K562 (cell line): ENCODE data around the gene ZNF26. TPM values are rescaled to one million over a fixed set of nuclear protein-coding genes. Genes with fewer than 3 reads are reported as not detected.

Source experiments
- ATAC-seq: fragments of 200-7000 bp; cut with Tn5 transposase; 3 replicates; pipeline ENCODE4 v1.9.1; 2020; ENCODE audit warnings: moderate library complexity
- BruUV-seq: library from RNA; stranded (reverse); fragments of 400-500 nt; replicated peaks from 2 replicates; lab custom pipeline; 2021; lab: Mats Ljungman, UMichigan
- CTCF ChIA-PET: fragments of 300-600 bp; formaldehyde crosslinking; extraction: SDS; loops from one replicate; lab custom pipeline; 2021; ENCODE audit warnings: low intra/inter-chr PET ratio; lab: Yijun Ruan, JAX
- POLR2A ChIA-PET: fragments of 300-600, 350-650 bp; sonication (Branson Sonifier 250); formaldehyde crosslinking; extraction: SDS; loops from one replicate; lab custom pipeline; 2021; ENCODE audit warnings: antibody characterized with exemption, inconsistent platforms; lab: Yijun Ruan, JAX
- DNase-seq, 4 experiments: peaks; one replicate each; pipeline versions ENCODE4 v3.0.0 to v3.0.0-alpha.2; 2011 to 2018; ENCODE audit warnings: low spot score in 3 of 4, mixed read lengths in 3 of 4; ENCODE audit errors: extremely low read depth in 1 of 4
- FAIRE-seq: peaks from 2 replicates; lab custom pipeline; 2011; peaks lifted over from hg19 to GRCh38; lab: Jason Lieb, UNC
- H2AFZ ChIP-seq: 2 replicates; pipeline ENCODE4 v1.6.0; 2011; ENCODE audit warnings: low read depth, low read length, control low read depth, inconsistent platforms
- H3K27ac ChIP-seq: fragments of 200-600 bp; 3 replicates; pipeline ENCODE4 v1.8.0; 2011; ENCODE audit warnings: low read depth, mild to moderate bottlenecking, control low read depth, inconsistent platforms, low read length, moderate library complexity, mixed read lengths; ENCODE audit errors: extremely low read depth
- H3K27me3 ChIP-seq, 2 experiments: fragments of 300-600 bp in 1 of 2; 2 replicates in 1 of 2; 3 replicates in 1 of 2; pipeline versions ENCODE4 v1.6.0 to v1.8.0; 2011; ENCODE audit warnings: inconsistent platforms in 2 of 2, low read length in 2 of 2, mild to moderate bottlenecking in 1 of 2, mixed read lengths in 1 of 2, moderate library complexity in 1 of 2; ENCODE audit not compliant: control insufficient read depth in 2 of 2, insufficient read depth in 2 of 2
- H3K36me3 ChIP-seq: fragments of 300-600 bp; 3 replicates; pipeline ENCODE4 v1.8.0; 2011; ENCODE audit warnings: mild to moderate bottlenecking, low read length, inconsistent platforms; ENCODE audit not compliant: control insufficient read depth, insufficient read depth
- H3K4me1 ChIP-seq, 2 experiments: fragments of 200-600 bp in 1 of 2; replicated peaks in 1 of 2; 2 replicates in 1 of 2; 3 replicates in 1 of 2; pipeline versions ENCODE4 v1.5.1 to v1.8.0; 2011; ENCODE audit warnings: inconsistent platforms in 2 of 2, low read length in 2 of 2, mild to moderate bottlenecking in 1 of 2, mixed read lengths in 1 of 2, moderate library complexity in 1 of 2; ENCODE audit not compliant: control insufficient read depth in 2 of 2, insufficient read depth in 2 of 2
- H3K4me2 ChIP-seq: 2 replicates; pipeline ENCODE4 v1.6.1; 2011; ENCODE audit warnings: low read length, control low read depth, inconsistent platforms, mixed read lengths; ENCODE audit not compliant: insufficient read depth
- H3K4me3 ChIP-seq: fragments of 200-600 bp; sonication (generic), shearing (Covaris generic); 2 replicates; pipeline ENCODE4 v1.5.1; 2016; ENCODE audit warnings: control low read depth, inconsistent platforms
- H3K79me2 ChIP-seq: fragments of 200-600 bp; 3 replicates; pipeline ENCODE4 v1.8.0; 2011; ENCODE audit warnings: low read length, inconsistent platforms; ENCODE audit not compliant: control insufficient read depth, insufficient read depth
- H3K9ac ChIP-seq, 2 experiments: 2 replicates each; pipeline versions ENCODE4 v1.6.0 to v1.6.1; 2011; ENCODE audit warnings: low read depth in 2 of 2, low read length in 2 of 2, control low read depth in 1 of 2, inconsistent platforms in 1 of 2, mild to moderate bottlenecking in 1 of 2, mixed read lengths in 1 of 2; ENCODE audit not compliant: insufficient read depth in 1 of 2
- H3K9me1 ChIP-seq: one replicate; pipeline ENCODE4 v1.6.0; 2011; ENCODE audit warnings: inconsistent platforms, mild to moderate bottlenecking, low read length, moderate library complexity; ENCODE audit not compliant: control insufficient read depth, insufficient read depth
- H3K9me3 ChIP-seq: replicated peaks from 2 replicates; pipeline ENCODE4 v1.5.1; 2011; ENCODE audit warnings: low read depth, low read length, inconsistent platforms; ENCODE audit not compliant: control insufficient read depth, insufficient read depth
- H4K20me1 ChIP-seq: replicated peaks from 2 replicates; pipeline ENCODE4 v1.6.1; 2011; ENCODE audit warnings: low read length, inconsistent platforms, mixed read lengths; ENCODE audit not compliant: control insufficient read depth, insufficient read depth
- BHLHE40 ChIP-seq: IDR thresholded peaks from 2 replicates; pipeline ENCODE4 v1.6.1; 2011; ENCODE audit warnings: low read length, improper control_type of control experiment
- C11orf30 ChIP-seq: fragments of 450-650 bp; IDR thresholded peaks from 2 replicates; pipeline ENCODE4 v1.6.1; 2016; ENCODE audit warnings: low read depth, mild to moderate bottlenecking
- FOXM1 ChIP-seq, 2 experiments: fragments of 450-650 bp in 1 of 2; sonication (generic) in 1 of 2; formaldehyde crosslinking in 1 of 2; IDR thresholded peaks; 2 replicates each; pipeline versions ENCODE4 v1.6.1 to v1.9.0; 2017 to 2022; ENCODE audit warnings: low read depth in 2 of 2, mild to moderate bottlenecking in 2 of 2, missing genetic modification reagents in 1 of 2, moderate library complexity in 1 of 2
- RERE ChIP-seq: sonication (generic); formaldehyde crosslinking; IDR thresholded peaks from 2 replicates; pipeline ENCODE4 v1.8.0; 2023; ENCODE audit warnings: missing genetic modification reagents, mild to moderate bottlenecking, borderline replicate concordance
- RNF2 ChIP-seq: sonication (generic); IDR thresholded peaks from 2 replicates; pipeline ENCODE4 v1.6.1; 2016
- TCF3 ChIP-seq: sonication (generic); formaldehyde crosslinking; IDR thresholded peaks from 2 replicates; pipeline ENCODE4 v1.4.0; 2020; ENCODE audit warnings: mild to moderate bottlenecking, missing genetic modification reagents
- TEAD1 ChIP-seq, 2 experiments: fragments of 450-650 bp in 1 of 2; sonication (generic) in 1 of 2; formaldehyde crosslinking; IDR thresholded peaks; 2 replicates each; pipeline versions ENCODE4 v1.4.0 to v1.8.0; 2020 to 2022; ENCODE audit warnings: mild to moderate bottlenecking in 2 of 2, missing genetic modification reagents in 1 of 2
- ZBTB8A ChIP-seq: fragments of 450-650 bp; IDR thresholded peaks from 2 replicates; pipeline ENCODE4 v1.6.1; 2018; ENCODE audit warnings: mild to moderate bottlenecking, moderate library complexity; ENCODE audit not compliant: partially characterized antibody
- ZNF239 ChIP-seq: fragments of 250-450 bp; sonication (Bioruptor Pico); IDR thresholded peaks from 2 replicates; pipeline ENCODE4 v1.4.0; 2020; ENCODE audit warnings: mild to moderate bottlenecking
- ZNF280B ChIP-seq: fragments of 250-450 bp; sonication (Bioruptor Pico); IDR thresholded peaks from 2 replicates; pipeline ENCODE4 v1.5.1; 2021; ENCODE audit warnings: mild to moderate bottlenecking
- WGBS: fragments of 100-300 bp; shearing (Covaris generic); methylation state at CpG from one replicate; pipeline ENCODE4 v1.1.6; 2016; ENCODE audit warnings: low coverage, mixed read lengths; ENCODE audit not compliant: insufficient coverage; ENCODE audit errors: missing lambda C conversion rate; 5-methylcytosine and 5-hydroxymethylcytosine counted together
- in situ Hi-C: fragments of 300-500 bp; cut with MboI; formaldehyde crosslinking; loops from 4 replicates; pipeline ENCODE4 v1.15.0; 2018; ENCODE audit warnings: inconsistent platforms, mixed read lengths
- intact Hi-C: fragments of 100-400 bp; cut with micrococcal nuclease; formaldehyde crosslinking; loops from 2 replicates; pipeline ENCODE4 v1.14.2; 2022
- polyA plus RNA-seq, 8 experiments: library from polyadenylated mRNA; depleted of rRNA in 4 of 8; stranded (reverse) in 5 of 8; unstranded in 3 of 8; fragments of >200 nt; fragmentation: Nextera tagmentation in 2 of 8; fragmentation: Illumina TruSeq in 1 of 8; extraction: Ambion mirVana in 2 of 8; extraction: Trizol in 1 of 8; gene quantifications; 2 replicates each; pipeline versions ENCODE4 v1.2.1 to v1.2.3, GENCODE V29; 2011 to 2014; ENCODE audit warnings: inconsistent platforms in 1 of 8, missing spikeins in 1 of 8
- total RNA-seq, 7 experiments: library from RNA; depleted of rRNA in 6 of 7; stranded (reverse); fragments of >200 nt in 6 of 7; fragmentation: Illumina TruSeq in 2 of 7; extraction: Trizol in 2 of 7; gene quantifications; 2 replicates each; pipeline versions ENCODE4 v1.2.1 to v1.2.3, GENCODE V29; 2011 to 2021; ENCODE audit warnings: low replicate concordance in 1 of 7

The ZNF26 gene
- total and polyA plus RNA-seq, 9 of the 15 experiments (the other 6 are each of a cell fraction or from before 2014, with no cell fraction given), result 1.2 to 14.1 (median 8.0) TPM

GRCh38 chr12:133037207-133038005 is 51.2 kb downstream of the ZNF26 start, which contains the start of gene ZNF84 (continued):
- TF ChIP-seq ZNF280B (CRISPR knock-in tag) (no peak), FOXM1 (IDR thresholded peaks at IDR 0.05; ENCODE audit: low read depth) (no peak), FOXM1 (CRISPR knock-in tag; IDR thresholded peaks at IDR 0.05; ENCODE audit: low read depth) (peak; percentile 60; the same call in 1 of the 2 replicates), ZBTB8A (no peak), C11orf30 (no peak; the same call in 1 of the 2 replicates), TCF3 (no peak), RNF2 (peak; percentile 58; the same call in 1 of the 2 replicates)
- TF ChIP-seq, all 486 proteins: peak for 144

- ChIA-PET POLR2A (interaction anchor here (1.3 kb wide), 1 partner anchor 9 kb away, joined by 3 read pairs; no protein-coding TSS in a partner anchor), CTCF (no interaction called here)
- H3K9me1 ChIP-seq, result no peaks in the 10 kb centered on the region
- peaks cover 3 to 10% of the 10 kb centered on the region in 2 experiments; a peak in 1 of 5 replicates for H3K4me1 ChIP-seq
- H2AFZ ChIP-seq, result 0 out of 2 replicates have a peak overlapping the region, but pooled peaks have one; percentile 26
- peak overlapping the region in 1 of 2 experiments; percentile 81; a peak in 2 of 4 replicates for H3K9ac ChIP-seq
- no peaks in the 10 kb centered on the region for H3K27me3 ChIP-seq
- in situ Hi-C loops (no loop called here), intact Hi-C loops (loop anchor here (5.0 kb wide), 1 partner anchor 51 kb away; the partner anchor contains the start of gene ZNF26)
- peaks cover 26% of the 10 kb centered on the region for H3K36me3 ChIP-seq
- peak overlapping the region; percentile 98; the same call in 2 of the 3 replicates for H3K27ac ChIP-seq
- FAIRE-seq, result peak; percentile 46
- BruUV-seq, result no TSS peak
- H3K79me2 ChIP-seq, result peaks cover 24% of the 10 kb centered on the region
- H3K4me3 ChIP-seq, result peak overlapping the region; percentile 74
- no peak for DNase-seq
- peaks cover 35% of the 10 kb centered on the region for H3K9me3 ChIP-seq
- no peaks in the 10 kb centered on the region for H4K20me1 ChIP-seq
- no peak for ATAC-seq
- WGBS, result 28% methylated on average over 4 of the region's 4 CpGs
- H3K4me2 ChIP-seq, result peak overlapping the region; percentile 58
- no peak for TF ChIP-seq TEAD1 (CRISPR knock-in tag; IDR thresholded peaks at IDR 0.05)
- no peak for TF ChIP-seq BHLHE40
- no peak for TF ChIP-seq RERE (CRISPR knock-in tag)
- TF ChIP-seq ZNF239 (CRISPR knock-in tag), result no peak
These were observed 52.0 kb downstream of the ZNF26 start for GRCh38 chr12:133038118-133038709.
